ENCODE measurements around the gene ARHGEF16.

The ARHGEF16 gene

GRCh38 chr1:3453891-3454810, at the start of gene ARHGEF16:
TSS of gene ARHGEF16 (plus strand) at chr1:3454665. CDS start at chr1:3463085, 8,420 bp downstream.
- no peak for DNase-seq

GRCh38 chr1:3404801-3405200, 49.7 kb upstream of the ARHGEF16 start:
- no peak for DNase-seq

- DNase-seq = no peak
Measured at GRCh38 chr1:3405491-3405890, 49.0 kb upstream of the ARHGEF16 start.

- no peak for DNase-seq
Measured at GRCh38 chr1:3405974-3406867, 48.2 kb upstream of the ARHGEF16 start.

- DNase-seq = no peak
Measured at GRCh38 chr1:3407021-3407420, 47.4 kb upstream of the ARHGEF16 start.

- DNase-seq = no peak
Measured at GRCh38 chr1:3408751-3409266, 45.7 kb upstream of the ARHGEF16 start.

- no peak for DNase-seq
Measured at GRCh38 chr1:3409366-3410141, 44.9 kb upstream of the ARHGEF16 start.

- DNase-seq = peak; percentile 5
Measured at GRCh38 chr1:3410142-3410925, 44.1 kb upstream of the ARHGEF16 start.

- no peak for DNase-seq
Measured at GRCh38 chr1:3411806-3412205, 42.7 kb upstream of the ARHGEF16 start.

- DNase-seq = no peak
Measured at GRCh38 chr1:3412376-3412775, 42.1 kb upstream of the ARHGEF16 start.

- no peak for DNase-seq
Measured at GRCh38 chr1:3413975-3414710, 40.3 kb upstream of the ARHGEF16 start.

GRCh38 chr1:3415260-3416090, 39.0 kb upstream of the ARHGEF16 start:
- no peak for DNase-seq

GRCh38 chr1:3417082-3417739, 37.3 kb upstream of the ARHGEF16 start:
- no peak for DNase-seq

GRCh38 chr1:3417934-3418333, 36.5 kb upstream of the ARHGEF16 start:
- no peak for DNase-seq

- no peak for DNase-seq
Measured at GRCh38 chr1:3418600-3418999, 35.9 kb upstream of the ARHGEF16 start.

- DNase-seq = no peak
Measured at GRCh38 chr1:3419415-3420204, 34.9 kb upstream of the ARHGEF16 start.

GRCh38 chr1:3420218-3420951, 34.1 kb upstream of the ARHGEF16 start:
- no peak for DNase-seq

GRCh38 chr1:3422638-3423037, 31.8 kb upstream of the ARHGEF16 start:
- DNase-seq = no peak
